Right ventricle myocardium inferior (tissue), 1 donor: ENCODE results near the gene PIK3R2. TPM values are rescaled to one million over a fixed set of nuclear protein-coding genes. Genes with fewer than 3 reads are reported as not detected.
A peak's percentile ranks its signal among the peaks of the same experiment; 100 is the strongest.

Experiments
- ATAC-seq: fragments of 200-7000 bp; cut with Tn5 transposase; one replicate; pipeline ENCODE4 v1.9.1; 2020; ENCODE audit warnings: mild to moderate bottlenecking, moderate library complexity
- DNase-seq: peaks from one replicate; pipeline ENCODE4 v3.0.0; 2021; ENCODE audit errors: missing footprints
- intact Hi-C: fragments of 100-400 bp; cut with DNase I; formaldehyde crosslinking; loops from one replicate; pipeline ENCODE4 v1.11.0; 2022
- total RNA-seq: library from RNA; stranded (reverse); fragmentation: NEBNext Ultra II Directional; extraction: Animal tissue kit (Norgen Biotek cat#: 25700); gene quantifications from one replicate; pipeline ENCODE4 v1.2.1, GENCODE V29; 2021
- donor health status: DM: no; HTN: yes; CAD: no; lungs with severe emphysema.

PIK3R2 gene
- total RNA-seq, 1 donor from 2014 or later, result 21.7 TPM

GRCh38 chr19:18165794-18166544, 13.0 kb downstream of the PIK3R2 start:
- no peak for DNase-seq
- intact Hi-C loops, result no loop called here
- no peak for ATAC-seq

- intact Hi-C loops, result no loop called here
- DNase-seq, result no peak
- ATAC-seq, result no peak
Observed at GRCh38 chr19:18167011-18167410, 14.0 kb downstream of the PIK3R2 start.

GRCh38 chr19:18167975-18168645, 15.1 kb downstream of the PIK3R2 start:
- intact Hi-C loops, result loop anchor here (2.0 kb wide), 1 partner anchor 55 kb away; no protein-coding TSS in a partner anchor
- DNase-seq, result no peak
- ATAC-seq, result peak; percentile 32

GRCh38 chr19:18168673-18169381, 15.9 kb downstream of the PIK3R2 start:
- no peak for ATAC-seq
- intact Hi-C loops, result loop anchor here (2.0 kb wide), 1 partner anchor 56 kb away; no protein-coding TSS in a partner anchor
- no peak for DNase-seq

- ATAC-seq (no peak), DNase-seq (no peak)
- intact Hi-C loops, result no loop called here
Observed at GRCh38 chr19:18170714-18171255, 17.8 kb downstream of the PIK3R2 start.

- ATAC-seq, result no peak
- peak; percentile 66 for DNase-seq
- intact Hi-C loops, result no loop called here
Observed at GRCh38 chr19:18171605-18172327, 18.8 kb downstream of the PIK3R2 start.

GRCh38 chr19:18172331-18173053, 19.5 kb downstream of the PIK3R2 start:
- ATAC-seq (no peak), DNase-seq (no peak)
- intact Hi-C loops, result no loop called here

GRCh38 chr19:18173054-18173571, 20.1 kb downstream of the PIK3R2 start:
- ATAC-seq, result peak; percentile 36
- intact Hi-C loops, result no loop called here
- DNase-seq, result peak; percentile 89

GRCh38 chr19:18173572-18174288, 20.8 kb downstream of the PIK3R2 start, which contains the start of gene IFI30:
Gene IFI30, plus strand, starts transcription at chr19:18173813. Its CDS starts 29 bp downstream, at chr19:18173842.
- DNase-seq (peak; percentile 92), ATAC-seq (peak; percentile 76)
- intact Hi-C loops, result no loop called here

- intact Hi-C loops, result no loop called here
- DNase-seq (no peak), ATAC-seq (no peak)
Observed at GRCh38 chr19:18174983-18175382, 22.0 kb downstream of the PIK3R2 start.

GRCh38 chr19:18176367-18177310, 23.7 kb downstream of the PIK3R2 start:
- no peak for DNase-seq
- intact Hi-C loops, result no loop called here
- no peak for ATAC-seq

GRCh38 chr19:18179957-18180356, 27.0 kb downstream of the PIK3R2 start:
- ATAC-seq (no peak), DNase-seq (no peak)
- intact Hi-C loops, result no loop called here

- intact Hi-C loops, result no loop called here
- no peak for DNase-seq
- no peak for ATAC-seq
Observed at GRCh38 chr19:18183529-18183928, 30.6 kb downstream of the PIK3R2 start.

GRCh38 chr19:18185538-18185937, 32.6 kb downstream of the PIK3R2 start:
- intact Hi-C loops, result no loop called here
- DNase-seq, result no peak

GRCh38 chr19:18190278-18190677, 37.3 kb downstream of the PIK3R2 start:
- no peak for ATAC-seq
- intact Hi-C loops, result no loop called here
- no peak for DNase-seq

More at GRCh38 chr19:18185538-18185937, 32.6 kb downstream of the PIK3R2 start:
- ATAC-seq, result no peak

GRCh38 chr19:18191640-18192062, 38.7 kb downstream of the PIK3R2 start:
- no peak for ATAC-seq
- intact Hi-C loops, result no loop called here

More at GRCh38 chr19:18191640-18192062, 38.7 kb downstream of the PIK3R2 start:
- no peak for DNase-seq
